CD14-positive monocyte (primary cell): Measurements from ENCODE around the gene LRRC75B. TPM values are rescaled to one million over a fixed set of nuclear protein-coding genes. Genes with fewer than 3 reads are reported as not detected.

Experiments used
- DNase-seq, 3 donors: peaks; one replicate each; pipeline ENCODE4 v3.0.0-alpha.2; 2011 to 2022
- H2AFZ ChIP-seq: 2 replicates; pipeline ENCODE4 v1.6.0; 2012; ENCODE audit warnings: mild to moderate bottlenecking, low read depth, low read length, inconsistent platforms; ENCODE audit not compliant: insufficient read depth, poor library complexity, severe bottlenecking
- H3K27ac ChIP-seq, 2 donors: 1 replicate in 1 of 2; 2 replicates in 1 of 2; pipeline ENCODE4 v1.5.1; 2012 to 2013; ENCODE audit warnings: low read length in 2 of 2, control low read depth in 1 of 2, inconsistent platforms in 1 of 2, low read depth in 1 of 2, mild to moderate bottlenecking in 1 of 2
- H3K27me3 ChIP-seq, 2 donors: one replicate each; pipeline versions ENCODE4 v1.6.0 to v1.6.1; 2011 to 2013; ENCODE audit warnings: low read length in 2 of 2; ENCODE audit not compliant: control insufficient read depth in 2 of 2, insufficient read depth in 2 of 2
- H3K36me3 ChIP-seq, 2 donors: replicated peaks in 1 of 2; 1 replicate in 1 of 2; 2 replicates in 1 of 2; pipeline versions ENCODE4 v1.5.1 to v1.6.1; 2012 to 2013; ENCODE audit warnings: low read length in 2 of 2, control low read depth in 1 of 2, inconsistent platforms in 1 of 2, mild to moderate bottlenecking in 1 of 2; ENCODE audit not compliant: insufficient read depth in 2 of 2, control insufficient read depth in 1 of 2
- H3K4me1 ChIP-seq, 2 donors: 1 replicate in 1 of 2; 2 replicates in 1 of 2; pipeline versions ENCODE4 v1.5.1 to v1.6.1; 2012 to 2013; ENCODE audit warnings: low read length in 2 of 2, control low read depth in 1 of 2, inconsistent platforms in 1 of 2, mild to moderate bottlenecking in 1 of 2, moderate library complexity in 1 of 2; ENCODE audit not compliant: insufficient read depth in 2 of 2, control insufficient read depth in 1 of 2
- H3K4me2 ChIP-seq: replicated peaks from 2 replicates; pipeline ENCODE3; 2012; ENCODE audit warnings: low read length, moderate library complexity, mild to moderate bottlenecking; ENCODE audit not compliant: poor library complexity, severe bottlenecking; ENCODE audit errors: extremely low read depth
- H3K4me3 ChIP-seq, 3 experiments: fragments of 200-600 bp in 1 of 3; sonication (generic) in 1 of 3; replicated peaks in 1 of 3; 1 replicate in 2 of 3; 2 replicates in 1 of 3; pipeline ENCODE4 v1.5.1; 2011 to 2013; ENCODE audit warnings: low read length in 3 of 3, mild to moderate bottlenecking in 3 of 3, control low read depth in 2 of 3, low read depth in 2 of 3, inconsistent platforms in 1 of 3, moderate library complexity in 1 of 3
- H3K79me2 ChIP-seq: 2 replicates; pipeline ENCODE4 v1.6.0; 2012; ENCODE audit warnings: mild to moderate bottlenecking, control low read depth, inconsistent platforms, low read length, moderate library complexity; ENCODE audit not compliant: insufficient read depth
- H3K9ac ChIP-seq: 2 replicates; pipeline ENCODE4 v1.6.0; 2017; ENCODE audit warnings: low read length, mild to moderate bottlenecking; ENCODE audit not compliant: insufficient read depth, poor library complexity, severe bottlenecking
- H3K9me3 ChIP-seq, 2 donors: replicated peaks in 1 of 2; 1 replicate in 1 of 2; 2 replicates in 1 of 2; pipeline versions ENCODE4 v1.5.1 to v1.6.1; 2012 to 2013; ENCODE audit warnings: low read length in 2 of 2, control low read depth in 1 of 2; ENCODE audit not compliant: control insufficient read depth in 1 of 2, insufficient read depth in 1 of 2
- H4K20me1 ChIP-seq: 2 replicates; pipeline ENCODE4 v1.6.0; 2012; ENCODE audit warnings: mild to moderate bottlenecking, low read length, control low read depth, moderate library complexity; ENCODE audit not compliant: insufficient read depth
- H3K27ac Mint-ChIP-seq, 7 donors: one replicate each; pipeline ENCODE4 v1.8.0; 2020; ENCODE audit warnings: mild to moderate bottlenecking in 7 of 7, mixed read lengths in 7 of 7, moderate library complexity in 6 of 7, inconsistent platforms in 2 of 7
- H3K27me3 Mint-ChIP-seq, 3 donors: one replicate each; pipeline ENCODE4 v1.8.0; 2021 to 2022; ENCODE audit warnings: low read depth in 3 of 3, mild to moderate bottlenecking in 3 of 3, mixed read lengths in 3 of 3, moderate library complexity in 3 of 3, inconsistent platforms in 1 of 3
- H3K36me3 Mint-ChIP-seq, 2 donors: one replicate each; pipeline ENCODE4 v1.8.0; 2020; ENCODE audit warnings: mixed read lengths in 2 of 2, inconsistent platforms in 1 of 2, mild to moderate bottlenecking in 1 of 2
- H3K4me1 Mint-ChIP-seq: one replicate; pipeline ENCODE4 v1.8.0; 2020; ENCODE audit warnings: mild to moderate bottlenecking, mixed read lengths
- H3K4me3 Mint-ChIP-seq, 2 donors: one replicate each; pipeline ENCODE4 v1.8.0; 2020; ENCODE audit warnings: mild to moderate bottlenecking in 2 of 2, mixed read lengths in 2 of 2, moderate library complexity in 1 of 2
- H3K9me3 Mint-ChIP-seq, 7 donors: one replicate each; pipeline ENCODE4 v1.8.0; 2020 to 2022; ENCODE audit warnings: mixed read lengths in 7 of 7, mild to moderate bottlenecking in 6 of 7, moderate library complexity in 6 of 7, inconsistent platforms in 2 of 7
- CTCF ChIP-seq: fragments of 200-600 bp; IDR thresholded peaks from one replicate; pipeline ENCODE4 v1.8.0; 2022; ENCODE audit warnings: antibody characterized with exemption, mild to moderate bottlenecking
- WGBS: methylation state at CpG from one replicate; pipeline ENCODE4 v1.1.5; 2013; ENCODE audit warnings: missing lambda C conversion rate; ENCODE audit not compliant: insufficient coverage; 5-methylcytosine and 5-hydroxymethylcytosine counted together
- intact Hi-C, 2 donors: fragments of 100-400 bp; cut with micrococcal nuclease; formaldehyde crosslinking; loops; one replicate each; pipeline versions ENCODE4 v1.15.0 to v1.15.1; 2023
- polyA plus RNA-seq, 3 donors: library from polyadenylated mRNA; depleted of rRNA in 1 of 3; unstranded in 2 of 3; stranded (reverse) in 1 of 3; fragments of 300-500 nt in 2 of 3; fragments of >200 nt in 1 of 3; fragmentation: Illumina TruSeq in 2 of 3; gene quantifications; 1 replicate in 2 of 3; 2 replicates in 1 of 3; pipeline ENCODE4 v1.2.3, GENCODE V29; 2012 to 2021

LRRC75B gene
- polyA plus RNA-seq, 3 donors = 0.20 to 5.2 (median 0.53) TPM

GRCh38 chr22:24587948-24588347, 4.9 kb downstream of the LRRC75B start:
- Mint-ChIP-seq H3K36me3 (no peaks in the 10 kb centered on the region), H3K9me3 (no peaks in the 10 kb centered on the region), H3K4me3 (no peak overlapping the region), H3K27me3 (peaks cover under 1 to 5% (median 2%) of the 10 kb centered on the region in 3 donors), H3K27ac (no peak overlapping the region), H3K4me1 (peaks cover 5% of the 10 kb centered on the region)
- no peaks in the 10 kb centered on the region for H3K36me3 ChIP-seq
- H3K79me2 ChIP-seq = no peaks in the 10 kb centered on the region
- H3K27ac ChIP-seq = no peak overlapping the region
- TF ChIP-seq CTCF = no peak
- WGBS = 93% methylated on average over 8 of the region's 8 CpGs
- H3K9ac ChIP-seq = no peak overlapping the region
- peaks cover 3 to 8% of the 10 kb centered on the region in 2 donors for H3K4me1 ChIP-seq
- H3K27me3 ChIP-seq = no peaks in the 10 kb centered on the region
- intact Hi-C loops = no loop called here
- no peaks in the 10 kb centered on the region for H3K9me3 ChIP-seq
- H2AFZ ChIP-seq = no peak overlapping the region
- no peak for DNase-seq
- no peak overlapping the region for H3K4me3 ChIP-seq
- no peaks in the 10 kb centered on the region for H4K20me1 ChIP-seq
- no peak overlapping the region for H3K4me2 ChIP-seq

- no peak overlapping the region for H3K4me3 ChIP-seq
- intact Hi-C loops = no loop called here
- H3K9me3 ChIP-seq = no peaks in the 10 kb centered on the region
- H3K4me1 ChIP-seq = peaks cover 0 to 3% of the 10 kb centered on the region in 2 donors
- H3K36me3 ChIP-seq = no peaks in the 10 kb centered on the region
- no peaks in the 10 kb centered on the region for H3K27me3 ChIP-seq
- 90% methylated on average over 2 of the region's 5 CpGs for WGBS
- H4K20me1 ChIP-seq = no peaks in the 10 kb centered on the region
- no peak overlapping the region for H3K4me3 Mint-ChIP-seq
- H3K9ac ChIP-seq = no peak overlapping the region
- no peak overlapping the region for H2AFZ ChIP-seq
- no peaks in the 10 kb centered on the region for H3K79me2 ChIP-seq
- no peak overlapping the region for H3K27ac ChIP-seq
- peaks cover 3% of the 10 kb centered on the region for H3K4me1 Mint-ChIP-seq
- H3K4me2 ChIP-seq = no peak overlapping the region
- no peak for DNase-seq
- H3K27ac Mint-ChIP-seq = no peak overlapping the region
- no peaks in the 10 kb centered on the region for H3K9me3 Mint-ChIP-seq
- no peaks in the 10 kb centered on the region for H3K36me3 Mint-ChIP-seq
- TF ChIP-seq CTCF = no peak
- H3K27me3 Mint-ChIP-seq = peaks cover 2 to 3% (median 2%) of the 10 kb centered on the region in 3 donors
Measured at GRCh38 chr22:24587251-24587650, 5.6 kb downstream of the LRRC75B start.
